HG03521 (cell line): ENCODE data around the gene NIPAL4.
"Not testable (repeated sequence)": the region's sequence is repeated elsewhere in the genome, so short reads cannot be mapped to it uniquely, and the experiment has no call there.

Experiments used
- ATAC-seq: cut with Tn5 transposase; IDR thresholded peaks from one replicate; pipeline ENCODE4 v1.9.1; 2021; ENCODE audit warnings: mild to moderate bottlenecking, moderate library complexity; ENCODE audit not compliant: unreplicated experiment

Gene NIPAL4

DNA sequence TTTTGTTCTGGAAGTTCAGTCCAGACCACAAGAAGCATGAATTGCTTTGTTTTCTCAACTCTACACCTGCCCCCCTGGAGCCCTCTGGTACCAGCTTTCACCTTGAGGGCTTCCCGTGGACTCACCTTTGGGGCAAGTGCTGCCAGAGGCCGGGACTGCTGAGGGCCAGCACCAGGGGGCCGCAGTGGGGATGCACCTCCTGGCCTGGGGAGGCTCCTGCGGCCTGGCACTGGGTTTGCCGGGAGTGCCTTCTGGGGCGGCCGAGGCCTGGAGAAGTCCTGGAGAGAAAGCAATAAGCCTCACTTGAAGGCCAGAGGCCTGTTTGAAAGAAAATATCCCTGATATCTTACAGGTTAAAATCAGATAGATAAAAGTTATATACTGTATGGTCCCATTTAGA is 21.7 kb downstream of the NIPAL4 start:
- ATAC-seq = no peak

- not testable (repeated sequence) for ATAC-seq
Observed at GRCh38 chr5:157482702-157483101, 22.7 kb downstream of the NIPAL4 start.

DNA sequence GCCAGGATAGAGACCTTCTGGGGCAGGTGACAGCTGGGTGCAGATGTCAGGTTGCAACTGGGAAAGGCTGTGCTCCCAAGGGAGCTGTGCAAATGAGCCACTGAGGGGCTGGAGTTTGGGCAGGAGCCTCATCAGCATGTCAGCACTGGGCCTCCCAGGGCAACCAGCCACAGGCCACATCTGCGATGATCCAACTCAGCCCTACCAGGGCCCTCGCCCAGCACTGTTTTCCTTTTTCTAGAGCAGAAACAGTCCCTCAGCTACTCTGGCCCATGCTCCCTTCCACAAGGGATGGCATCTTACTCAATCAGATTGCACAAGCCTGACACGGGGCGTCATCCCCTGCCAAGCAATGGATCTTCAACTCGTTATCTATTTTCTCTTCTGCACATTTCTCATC is 24.8 kb downstream of the NIPAL4 start:
- ATAC-seq = no peak

- ATAC-seq = no peak
Observed at GRCh38 chr5:157485340-157485739, 25.3 kb downstream of the NIPAL4 start.

DNA sequence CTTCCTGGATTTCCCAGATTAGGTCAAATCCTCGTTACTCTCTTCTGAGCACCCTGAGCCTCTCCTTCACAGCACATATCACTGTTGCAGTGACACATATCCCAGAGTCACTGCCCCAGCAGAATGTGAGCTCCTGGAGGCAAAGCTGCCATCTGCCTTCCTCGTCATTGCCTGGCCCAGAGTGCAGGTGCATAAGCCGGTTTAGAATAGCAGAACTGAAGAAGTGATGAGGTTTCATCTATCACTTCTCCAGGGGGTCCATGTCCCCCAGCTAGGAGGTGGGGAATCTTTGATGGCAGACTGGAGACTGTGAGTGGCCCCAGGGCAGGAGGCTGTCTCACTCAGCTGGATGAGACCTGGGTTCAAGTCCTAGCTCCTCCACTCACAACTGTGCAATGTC is 25.8 kb downstream of the NIPAL4 start:
- ATAC-seq = peak; percentile 19

DNA sequence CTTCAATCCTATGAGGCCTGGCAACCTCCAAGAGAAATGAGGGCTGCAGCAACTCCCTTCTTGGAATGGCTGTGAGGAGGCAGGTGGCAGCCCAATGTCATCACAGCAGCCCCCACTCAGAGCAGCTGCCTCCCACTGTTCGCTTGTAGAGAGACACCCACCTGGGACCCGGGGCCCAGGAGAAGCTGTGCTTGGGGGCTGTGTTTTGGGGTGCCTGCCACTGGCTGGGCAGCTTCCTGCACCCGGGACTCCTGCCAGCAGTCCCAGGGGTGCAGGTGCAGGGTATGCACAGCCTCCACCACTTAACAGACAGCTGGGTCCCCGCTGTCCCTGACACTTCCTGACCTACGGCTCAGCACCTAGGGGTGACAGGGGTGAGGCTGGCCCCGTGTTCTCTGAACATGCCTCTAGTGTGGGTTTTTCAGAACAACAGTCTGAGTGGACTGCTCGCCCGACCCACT is 26.2 kb downstream of the NIPAL4 start:
- ATAC-seq = peak; percentile 33

DNA sequence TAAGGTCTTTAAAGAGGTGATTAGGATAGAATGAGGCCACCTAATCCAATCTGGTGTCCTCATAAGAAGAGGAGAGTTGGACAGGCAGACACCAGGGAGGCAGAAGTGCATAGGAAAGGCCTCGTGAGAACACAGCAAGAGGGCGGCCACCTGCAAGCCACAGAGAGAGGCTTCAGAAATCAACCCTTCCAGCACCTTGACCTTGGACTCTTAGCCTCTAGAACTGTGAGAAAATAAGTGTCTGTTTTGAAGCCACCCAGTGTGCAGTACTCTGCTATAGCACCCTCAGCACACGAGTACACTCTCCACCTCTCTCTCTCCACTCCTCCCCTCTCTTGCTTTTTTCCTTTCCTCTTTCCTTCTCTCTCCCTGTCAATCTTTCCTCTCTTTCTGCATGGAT is 26.8 kb downstream of the NIPAL4 start:
- peak; percentile 48 for ATAC-seq

DNA sequence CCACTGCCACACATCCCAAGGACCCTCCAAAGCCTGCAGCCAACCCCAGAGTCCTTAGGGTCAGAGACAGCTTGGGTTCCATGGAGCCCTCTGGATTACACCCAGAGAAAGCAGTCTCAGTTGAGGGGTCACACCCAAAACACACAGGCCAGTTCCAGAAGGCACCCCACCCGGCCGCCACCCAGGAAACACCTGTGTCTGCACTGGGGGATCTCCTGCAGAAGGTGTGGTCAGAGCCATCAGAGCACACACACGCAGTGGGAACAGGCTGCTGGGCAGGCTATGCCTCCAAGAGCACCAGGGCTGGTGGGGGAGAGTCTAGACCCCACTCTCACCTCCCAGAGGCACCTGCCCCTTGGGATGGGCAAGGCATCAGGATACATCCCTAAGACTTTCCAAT is 27.3 kb downstream of the NIPAL4 start:
- no peak for ATAC-seq

- no peak for ATAC-seq
Observed at GRCh38 chr5:157491471-157491995, 31.5 kb downstream of the NIPAL4 start.

DNA sequence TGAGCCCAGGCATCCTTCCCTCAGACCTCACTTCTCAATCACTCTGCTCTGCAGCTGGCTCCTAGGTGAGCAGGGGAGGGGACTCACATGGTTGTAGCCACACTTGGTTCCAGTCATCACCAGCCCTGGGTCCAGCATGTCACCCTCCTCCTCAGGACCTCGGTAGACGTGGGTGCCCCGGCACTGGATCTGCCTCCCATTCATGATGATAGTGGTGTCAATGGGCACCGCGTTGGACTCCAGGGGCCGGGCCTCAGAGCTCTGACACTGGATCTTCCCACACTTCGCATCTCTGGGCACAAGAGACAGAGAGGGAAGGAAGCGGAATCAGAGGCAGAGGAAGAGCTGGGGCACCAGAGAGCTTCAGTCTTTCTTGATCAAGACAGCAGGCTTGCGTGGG is 32.9 kb downstream of the NIPAL4 start:
- no peak for ATAC-seq

DNA sequence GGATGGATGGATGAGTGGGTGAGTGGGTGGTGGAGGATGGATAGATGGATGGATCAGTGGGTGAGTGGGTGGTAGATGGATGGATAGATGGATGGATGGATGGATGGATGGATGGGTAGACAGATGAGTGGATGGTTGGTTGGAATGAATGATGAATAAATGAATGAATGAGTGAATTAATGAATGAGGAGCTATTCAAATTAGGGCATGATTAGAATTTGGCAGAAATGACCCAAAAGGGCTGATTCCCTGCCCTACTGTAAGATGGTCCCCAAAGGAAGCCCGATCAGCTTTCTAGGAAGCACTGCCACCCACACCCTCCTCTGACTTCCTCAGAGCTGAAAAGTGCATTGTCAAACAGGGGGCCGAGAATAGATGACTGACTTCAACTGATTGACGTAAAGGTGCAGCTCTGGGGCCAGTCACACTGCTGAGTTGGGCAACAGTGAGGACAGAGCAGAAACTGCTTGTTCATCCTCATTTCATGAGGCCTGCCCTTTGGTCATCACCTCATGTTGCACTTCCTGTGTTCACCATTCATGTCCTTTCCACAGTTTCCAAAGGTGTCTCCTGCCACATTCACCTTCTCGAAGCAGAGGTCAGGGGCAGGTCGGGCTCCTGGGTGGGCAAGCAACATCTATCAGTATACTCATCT is 34.3 kb downstream of the NIPAL4 start:
- no peak for ATAC-seq

GRCh38 chr5:157496864-157497263 is 36.9 kb downstream of the NIPAL4 start:
- ATAC-seq = no peak

DNA sequence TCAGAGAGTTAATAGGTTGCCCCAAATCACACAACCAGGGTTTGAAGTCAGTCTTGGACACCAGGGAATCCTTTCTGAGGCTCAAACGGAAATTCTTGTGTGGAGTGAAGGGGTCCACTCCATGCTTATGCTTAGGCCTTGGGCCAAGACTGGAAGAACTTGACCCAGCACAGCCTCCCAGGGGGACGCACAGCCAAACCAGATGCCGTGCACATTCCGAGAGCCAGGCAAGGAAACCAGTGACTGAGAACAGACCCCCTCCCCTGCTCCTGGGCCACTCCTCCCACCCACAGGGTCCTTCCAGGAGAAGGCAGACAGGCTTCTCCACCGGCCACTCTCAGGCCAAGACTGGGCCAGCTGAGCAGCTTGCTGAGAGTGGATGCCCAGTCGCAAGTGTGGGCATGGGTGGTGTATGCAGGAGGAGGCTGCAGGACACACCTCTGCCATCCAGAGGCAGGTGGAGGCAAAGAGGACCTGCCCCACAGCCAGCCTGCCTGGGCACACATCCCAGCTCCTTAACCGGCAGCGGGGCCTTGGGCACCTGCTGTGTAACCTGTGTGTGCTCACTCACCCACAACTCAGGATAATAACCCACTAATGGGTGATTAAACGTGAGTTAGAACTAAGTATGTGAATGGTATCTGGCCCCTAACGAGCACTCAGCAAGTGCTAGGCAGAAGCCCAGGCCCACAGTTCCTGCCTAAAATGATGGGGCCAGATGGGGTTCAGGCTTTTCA is 38.0 kb downstream of the NIPAL4 start:
- no peak for ATAC-seq

GRCh38 chr5:157502143-157502647 is 42.2 kb downstream of the NIPAL4 start:
- peak; percentile 76 for ATAC-seq

- no peak for ATAC-seq
Observed at GRCh38 chr5:157504053-157504452, 44.0 kb downstream of the NIPAL4 start.

- no peak for ATAC-seq
Observed at GRCh38 chr5:157505496-157505895, 45.5 kb downstream of the NIPAL4 start.

GRCh38 chr5:157506066-157506590 is 46.1 kb downstream of the NIPAL4 start:
- no peak for ATAC-seq

- no peak for ATAC-seq
Observed at GRCh38 chr5:157506981-157507780, 47.2 kb downstream of the NIPAL4 start.

GRCh38 chr5:157509093-157509492 is 49.1 kb downstream of the NIPAL4 start:
- ATAC-seq = no peak

GRCh38 chr5:157509587-157509986 is 49.6 kb downstream of the NIPAL4 start:
- peak; percentile 63 for ATAC-seq

GRCh38 chr5:157510682-157511081 is 50.7 kb downstream of the NIPAL4 start:
- no peak for ATAC-seq
